NT2/D1 (cell line): ENCODE measurements around the gene TTLL11.

ENCODE experiments used
- SUZ12 ChIP-seq: IDR thresholded peaks from 2 replicates; pipeline ENCODE4 v1.6.1; 2011; ENCODE audit not compliant: insufficient read length, insufficient read depth; ENCODE audit errors: extremely low read depth
- YY1 ChIP-seq: IDR thresholded peaks from 2 replicates; pipeline ENCODE4 v1.6.1; 2011; ENCODE audit not compliant: insufficient read length, insufficient read depth
- ZNF274 ChIP-seq: IDR thresholded peaks from 2 replicates; pipeline ENCODE4 v1.6.1; 2011; ENCODE audit warnings: mild to moderate bottlenecking, low read depth, low read length

DNA sequence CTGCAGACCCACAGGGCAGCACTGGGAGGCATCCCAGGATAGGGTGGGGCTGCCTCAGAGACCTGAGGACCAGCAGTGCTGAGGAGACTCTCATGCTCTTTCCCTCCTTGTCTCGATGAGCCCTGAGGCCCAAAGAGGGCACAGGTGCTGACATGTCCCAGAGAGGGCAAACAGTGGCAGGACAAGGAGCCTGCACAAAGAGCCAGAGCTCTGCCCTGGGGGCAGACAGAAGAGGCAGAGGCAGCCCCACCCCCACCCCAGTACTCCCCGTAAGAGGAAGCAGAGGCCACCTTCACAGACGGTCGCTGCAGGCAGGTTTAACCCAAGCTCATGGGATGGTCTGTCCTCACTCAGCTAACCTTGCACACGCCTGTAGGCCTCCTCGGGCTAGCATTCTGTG, 29.4 kb upstream of the TTLL11 start:
- TF ChIP-seq SUZ12 = no peak
- no peak for TF ChIP-seq ZNF274
- no peak for TF ChIP-seq YY1
